ENCODE results near the gene DAGLA. TPM values are rescaled to one million over a fixed set of nuclear protein-coding genes. Genes with fewer than 3 reads are reported as not detected.
A peak's percentile ranks its signal among the peaks of the same experiment; 100 is the strongest.

The DAGLA gene
- total and polyA plus RNA-seq, 2 of the 13 experiments (the other 11 are each of a cell fraction or from before 2014, with no cell fraction given): 2.6 to 3.9 TPM

- TF ChIP-seq REST (IDR thresholded peaks at IDR 0.05; ENCODE audit: borderline replicate concordance in 1 of 2, low read depth in 1 of 2, low read length in 2 of 2): no peak
- TF ChIP-seq SSRP1 (CRISPR knock-in tag; IDR thresholded peaks at IDR 0.05): no peak
- TF ChIP-seq SRY (CRISPR knock-in tag; IDR thresholded peaks at IDR 0.05): no peak
- no peak for TF ChIP-seq TAF15 (IDR thresholded peaks at IDR 0.05; ENCODE audit: low read depth, low read length, poor library complexity, severe bottlenecking)
- TF ChIP-seq KAT7 (CRISPR knock-in tag; IDR thresholded peaks at IDR 0.05; ENCODE audit: borderline replicate concordance): no peak
- TF ChIP-seq SMAD9 (CRISPR knock-in tag; IDR thresholded peaks at IDR 0.05): no peak
- TF ChIP-seq ZBTB2 (CRISPR knock-in tag; IDR thresholded peaks at IDR 0.05; ENCODE audit: low read depth): no peak
- TF ChIP-seq ZNF839 (CRISPR knock-in tag; IDR thresholded peaks at IDR 0.05; ENCODE audit: borderline replicate concordance): no peak
- no peak for TF ChIP-seq ZNF605 (CRISPR knock-in tag; IDR thresholded peaks at IDR 0.05)
- TF ChIP-seq, protein P1, sequence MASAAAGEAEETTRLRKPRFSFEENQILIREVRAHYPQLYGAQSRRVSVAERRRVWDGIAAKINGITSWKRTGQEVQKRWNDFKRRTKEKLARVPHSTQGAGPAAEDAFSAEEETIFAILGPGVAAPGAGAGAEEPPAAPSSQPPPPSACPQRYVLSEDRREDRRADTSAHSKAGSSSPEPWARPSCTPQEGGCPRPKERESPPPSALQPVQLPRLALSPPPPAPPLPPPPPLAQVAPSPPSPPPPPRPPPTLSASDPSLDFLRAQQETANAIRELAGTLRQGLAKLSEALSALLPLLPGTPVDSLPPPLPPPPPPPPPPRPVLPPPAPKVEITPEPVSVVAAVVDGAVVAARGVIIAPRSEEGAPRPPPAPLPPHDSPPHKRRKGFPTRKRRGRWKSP (CRISPR knock-in tag; IDR thresholded peaks at IDR 0.05): no peak
- TF ChIP-seq TEAD3 (CRISPR knock-in tag; optimal IDR thresholded peaks at IDR 0.05; ENCODE audit: borderline replicate concordance): peak; percentile 68
- TF ChIP-seq PTBP1 (IDR thresholded peaks at IDR 0.05; ENCODE audit: low read depth, low read length, poor library complexity, severe bottlenecking): no peak
- no peak for TF ChIP-seq U2AF1 (optimal IDR thresholded peaks at IDR 0.05; ENCODE audit: low read depth, low read length)
- no peak for TF ChIP-seq MYC (CRISPR knock-in tag; IDR thresholded peaks at IDR 0.05; ENCODE audit: borderline replicate concordance)
- TF ChIP-seq, protein P2, sequence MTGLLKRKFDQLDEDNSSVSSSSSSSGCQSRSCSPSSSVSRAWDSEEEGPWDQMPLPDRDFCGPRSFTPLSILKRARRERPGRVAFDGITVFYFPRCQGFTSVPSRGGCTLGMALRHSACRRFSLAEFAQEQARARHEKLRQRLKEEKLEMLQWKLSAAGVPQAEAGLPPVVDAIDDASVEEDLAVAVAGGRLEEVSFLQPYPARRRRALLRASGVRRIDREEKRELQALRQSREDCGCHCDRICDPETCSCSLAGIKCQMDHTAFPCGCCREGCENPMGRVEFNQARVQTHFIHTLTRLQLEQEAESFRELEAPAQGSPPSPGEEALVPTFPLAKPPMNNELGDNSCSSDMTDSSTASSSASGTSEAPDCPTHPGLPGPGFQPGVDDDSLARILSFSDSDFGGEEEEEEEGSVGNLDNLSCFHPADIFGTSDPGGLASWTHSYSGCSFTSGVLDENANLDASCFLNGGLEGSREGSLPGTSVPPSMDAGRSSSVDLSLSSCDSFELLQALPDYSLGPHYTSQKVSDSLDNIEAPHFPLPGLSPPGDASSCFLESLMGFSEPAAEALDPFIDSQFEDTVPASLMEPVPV (CRISPR knock-in tag; IDR thresholded peaks at IDR 0.05): no peak
- no peak for TF ChIP-seq MXI1 (IDR thresholded peaks at IDR 0.05; ENCODE audit: borderline replicate concordance, low read depth, low read length)
- TF ChIP-seq ZNF652 (CRISPR knock-in tag; IDR thresholded peaks at IDR 0.05; ENCODE audit: borderline replicate concordance, low read depth): no peak
- TF ChIP-seq, protein P3, sequence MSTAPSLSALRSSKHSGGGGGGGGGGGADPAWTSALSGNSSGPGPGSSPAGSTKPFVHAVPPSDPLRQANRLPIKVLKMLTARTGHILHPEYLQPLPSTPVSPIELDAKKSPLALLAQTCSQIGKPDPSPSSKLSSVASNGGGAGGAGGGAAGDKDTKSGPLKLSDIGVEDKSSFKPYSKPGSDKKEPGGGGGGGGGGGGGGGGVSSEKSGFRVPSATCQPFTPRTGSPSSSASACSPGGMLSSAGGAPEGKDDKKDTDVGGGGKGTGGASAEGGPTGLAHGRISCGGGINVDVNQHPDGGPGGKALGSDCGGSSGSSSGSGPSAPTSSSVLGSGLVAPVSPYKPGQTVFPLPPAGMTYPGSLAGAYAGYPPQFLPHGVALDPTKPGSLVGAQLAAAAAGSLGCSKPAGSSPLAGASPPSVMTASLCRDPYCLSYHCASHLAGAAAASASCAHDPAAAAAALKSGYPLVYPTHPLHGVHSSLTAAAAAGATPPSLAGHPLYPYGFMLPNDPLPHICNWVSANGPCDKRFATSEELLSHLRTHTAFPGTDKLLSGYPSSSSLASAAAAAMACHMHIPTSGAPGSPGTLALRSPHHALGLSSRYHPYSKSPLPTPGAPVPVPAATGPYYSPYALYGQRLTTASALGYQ (CRISPR knock-in tag; IDR thresholded peaks at IDR 0.05): no peak
- no peak for TF ChIP-seq NCOR1 (IDR thresholded peaks at IDR 0.05; ENCODE audit: borderline replicate concordance, low read length)
- TF ChIP-seq PPARG (CRISPR knock-in tag; conservative IDR thresholded peaks at IDR 0.05): no peak
- TF ChIP-seq JUN (CRISPR knock-in tag; IDR thresholded peaks at IDR 0.05): no peak
These were observed 13.9 kb downstream of the DAGLA start (continued) for GRCh38 chr11:61693922-61694601.
